GM10847 (cell line): ENCODE measurements around the gene CCDC110.

Experiments
- POLR2A ChIP-seq: IDR thresholded peaks from 2 replicates; pipeline ENCODE4 v1.6.1; 2011; ENCODE audit not compliant: insufficient read length; ENCODE audit errors: extremely low read depth

CCDC110 gene

DNA sequence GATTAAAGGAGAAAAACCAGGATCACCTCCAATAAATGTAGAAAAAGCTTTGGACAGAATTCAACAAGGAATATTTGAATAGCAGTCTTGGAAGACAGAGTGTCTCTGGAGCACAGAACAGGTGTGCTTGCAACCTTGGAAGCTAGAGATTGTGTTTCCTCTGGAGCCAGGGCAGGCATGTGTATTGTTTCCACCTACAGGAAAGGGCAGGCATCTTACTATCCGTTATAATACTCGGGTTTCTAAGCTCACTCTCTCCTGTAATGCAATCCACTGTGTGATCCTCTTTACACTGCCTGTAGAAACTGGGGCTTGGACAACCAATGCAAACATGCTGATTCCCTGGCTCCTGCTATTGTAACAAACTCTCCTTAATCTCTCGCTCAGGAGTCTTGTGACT, 14.4 kb downstream of the CCDC110 start:
- no peak for TF ChIP-seq POLR2A

DNA sequence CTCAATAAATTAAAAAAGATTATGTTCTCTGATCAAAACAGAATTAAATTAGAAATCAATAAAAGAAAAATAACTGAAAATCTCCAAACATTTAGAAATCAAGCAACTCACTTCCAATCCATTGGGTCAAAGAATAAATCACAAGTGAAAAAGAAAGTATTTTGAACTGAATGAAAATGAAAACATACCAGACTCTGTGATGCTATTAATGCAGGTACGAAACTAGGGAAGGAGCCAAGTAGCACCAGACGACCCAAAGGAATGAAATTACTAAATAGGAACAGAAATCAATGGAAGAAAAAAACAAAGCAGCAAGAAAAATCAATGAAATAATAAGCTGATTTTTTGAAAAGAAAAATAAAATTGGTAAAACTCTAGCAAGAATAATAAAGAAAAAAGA, 15.4 kb downstream of the CCDC110 start:
- no peak for TF ChIP-seq POLR2A

DNA sequence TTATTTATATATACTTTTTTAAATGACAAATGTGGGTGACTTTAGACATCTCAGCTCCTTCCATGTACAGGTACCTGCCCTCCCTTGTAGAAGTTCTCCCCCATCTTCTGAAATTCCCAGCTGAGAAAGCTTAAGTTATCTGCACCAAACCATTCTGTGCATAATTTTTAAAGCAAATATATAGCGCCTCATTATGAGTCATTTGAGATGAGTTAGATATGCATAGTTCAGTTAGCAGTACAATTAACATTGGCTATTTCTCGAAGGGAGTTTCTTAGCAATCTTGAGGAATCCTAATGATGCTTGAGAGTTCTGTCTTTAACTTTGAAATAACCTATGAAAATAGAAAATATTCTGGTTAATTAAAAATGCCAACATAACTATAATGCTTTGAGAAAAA, 26.3 kb downstream of the CCDC110 start:
- TF ChIP-seq POLR2A, result no peak

DNA sequence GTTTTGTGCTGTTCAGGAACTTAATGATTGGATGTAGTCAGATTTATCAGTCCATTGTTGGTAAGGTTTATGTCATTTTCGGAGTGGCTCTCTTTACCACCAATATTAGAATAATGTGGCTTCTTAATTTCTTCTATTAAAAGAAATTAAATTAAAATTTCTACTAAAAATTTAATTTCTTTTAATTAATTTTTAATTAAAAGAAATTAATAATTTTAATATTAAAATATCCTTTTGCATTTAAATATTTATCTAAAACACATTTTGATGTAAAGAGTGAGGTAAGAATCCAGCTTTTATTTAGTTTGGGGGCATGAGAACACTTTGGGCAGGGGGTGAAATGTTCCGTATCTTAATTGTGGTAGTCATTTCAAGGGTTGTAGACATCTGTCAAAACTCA, 30.1 kb downstream of the CCDC110 start:
- TF ChIP-seq POLR2A, result no peak

DNA sequence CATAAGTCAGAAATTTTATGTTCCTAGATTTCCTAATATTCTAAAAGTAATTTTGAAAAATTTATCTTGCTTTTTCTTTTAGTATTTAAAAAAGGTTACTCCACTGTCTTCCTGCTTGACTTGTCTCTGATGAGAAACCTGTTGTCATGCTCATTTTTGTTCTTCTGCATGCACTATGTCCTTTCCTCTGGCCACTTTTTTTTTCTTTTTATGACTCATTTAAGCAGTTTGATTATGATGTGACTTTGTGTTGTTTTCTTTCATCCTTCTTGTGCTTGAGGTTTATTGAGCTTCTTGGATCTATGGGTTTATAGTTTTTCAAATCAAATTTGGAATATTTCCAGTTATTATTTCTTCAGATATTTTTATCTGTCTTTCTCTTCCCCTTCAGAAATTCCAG, 33.7 kb downstream of the CCDC110 start:
- no peak for TF ChIP-seq POLR2A

DNA sequence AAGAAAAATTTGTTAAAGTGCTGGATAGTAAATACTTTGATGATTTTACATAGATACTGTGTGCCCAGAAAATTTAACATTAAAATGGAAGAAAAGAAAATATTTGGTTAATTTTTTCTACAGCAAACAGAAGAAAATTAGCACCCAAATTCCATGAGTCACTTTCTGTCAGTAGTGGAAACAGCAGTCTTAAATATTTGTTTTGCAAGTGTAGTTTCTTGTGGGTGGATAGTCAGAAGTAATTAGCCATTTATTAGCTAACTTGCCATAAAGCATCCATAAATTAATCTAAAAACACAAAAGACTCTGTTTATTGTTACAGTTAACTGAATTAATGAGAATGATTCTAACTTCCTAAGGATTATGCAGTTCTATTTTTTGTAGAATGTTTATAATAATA, 36.1 kb downstream of the CCDC110 start:
- TF ChIP-seq POLR2A, result no peak

DNA sequence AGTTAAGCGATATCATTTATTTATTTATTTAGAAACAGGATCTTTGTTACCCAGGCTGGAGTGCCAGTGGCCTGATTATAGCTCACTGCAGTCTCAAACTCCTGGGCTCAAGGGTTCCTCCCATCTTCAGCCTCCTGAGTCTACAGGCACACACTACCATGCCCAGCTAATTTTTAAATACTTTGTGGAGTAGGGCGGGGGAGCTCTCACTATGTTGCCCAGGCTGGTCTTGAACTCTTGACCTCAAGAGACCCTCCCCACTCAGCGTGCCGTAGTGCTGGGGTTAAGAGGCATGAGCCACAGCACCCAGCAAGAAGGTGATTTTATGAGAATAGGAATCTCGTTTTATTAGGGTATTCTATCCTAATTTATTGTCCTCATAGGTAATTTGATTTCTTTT, 41.9 kb downstream of the CCDC110 start:
- TF ChIP-seq POLR2A, result no peak

DNA sequence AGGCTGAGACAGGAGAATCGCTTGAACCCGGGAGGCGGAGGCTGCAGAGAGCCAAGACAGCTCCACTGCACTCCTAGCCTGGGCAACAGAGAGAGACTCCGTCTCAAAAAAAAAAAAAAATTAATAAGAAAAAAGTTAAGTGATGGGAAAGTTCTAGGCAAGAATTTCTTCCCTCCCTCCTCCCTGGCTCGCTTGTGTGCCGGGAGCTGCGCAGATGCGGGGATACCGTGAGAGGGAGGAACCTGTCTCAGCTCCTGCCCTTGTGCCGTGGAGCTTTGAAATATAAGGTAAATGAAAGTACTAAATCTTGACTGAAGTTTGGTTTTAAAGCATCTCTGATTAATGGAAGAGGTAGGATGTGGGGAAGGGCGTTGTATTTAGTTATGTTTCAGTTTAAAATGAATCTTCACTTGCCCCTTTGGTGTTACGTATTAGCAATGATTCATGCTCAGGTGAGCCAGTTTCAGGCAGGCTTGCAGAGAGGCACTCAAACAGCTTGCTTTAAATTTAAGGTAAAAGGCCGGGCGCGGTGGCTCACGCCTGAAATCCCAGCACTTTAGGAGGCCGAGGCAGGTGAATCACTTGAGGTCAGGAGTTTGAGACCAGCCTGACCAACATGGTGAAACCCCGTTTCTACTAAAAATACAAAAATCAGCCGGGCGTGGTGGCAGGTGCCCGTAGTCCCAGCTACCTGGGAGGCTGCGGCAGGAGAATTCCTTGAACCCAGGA, 44.4 kb downstream of the CCDC110 start:
- TF ChIP-seq POLR2A, result no peak

DNA sequence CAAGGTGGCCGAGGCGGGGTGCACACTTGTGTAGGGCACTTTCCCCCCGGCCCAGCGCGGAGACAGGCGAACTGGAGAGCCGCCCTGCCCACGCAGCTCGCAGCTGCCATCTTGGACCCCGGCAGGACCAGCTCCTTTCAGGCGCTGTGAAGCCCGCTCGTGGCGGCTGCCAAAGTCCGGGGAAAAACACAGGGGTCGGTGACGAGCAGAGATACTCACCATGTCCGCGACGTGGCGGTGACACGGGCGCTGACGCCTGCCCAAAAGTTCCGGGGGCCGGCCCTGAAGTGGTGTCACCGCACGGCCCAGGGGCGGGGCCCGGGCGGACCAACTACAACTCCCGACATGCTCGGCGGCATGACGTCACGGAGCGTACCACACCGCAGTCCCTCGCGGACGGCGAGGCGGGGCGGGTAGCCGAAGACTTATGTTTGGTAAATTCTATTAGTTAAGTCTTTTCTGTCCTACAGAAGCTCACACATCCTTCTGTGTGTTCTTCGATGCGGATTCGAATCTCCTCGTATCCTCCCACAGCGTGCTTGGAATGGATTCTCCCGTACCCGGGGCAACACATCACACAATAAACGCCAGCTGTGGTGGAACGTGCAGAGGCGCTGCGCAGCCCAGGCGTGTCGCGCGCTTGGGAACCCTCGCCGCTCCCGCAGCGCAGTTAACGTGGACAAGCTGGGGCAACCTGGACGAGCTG, 45.7 kb downstream of the CCDC110 start, which contains the start of gene UFSP2:
Gene UFSP2 (minus strand): TSS at position 318 of the 706 bp plus-strand sequence. CDS start 96 bp downstream, at position 222.
- peak; percentile 45 for TF ChIP-seq POLR2A

DNA sequence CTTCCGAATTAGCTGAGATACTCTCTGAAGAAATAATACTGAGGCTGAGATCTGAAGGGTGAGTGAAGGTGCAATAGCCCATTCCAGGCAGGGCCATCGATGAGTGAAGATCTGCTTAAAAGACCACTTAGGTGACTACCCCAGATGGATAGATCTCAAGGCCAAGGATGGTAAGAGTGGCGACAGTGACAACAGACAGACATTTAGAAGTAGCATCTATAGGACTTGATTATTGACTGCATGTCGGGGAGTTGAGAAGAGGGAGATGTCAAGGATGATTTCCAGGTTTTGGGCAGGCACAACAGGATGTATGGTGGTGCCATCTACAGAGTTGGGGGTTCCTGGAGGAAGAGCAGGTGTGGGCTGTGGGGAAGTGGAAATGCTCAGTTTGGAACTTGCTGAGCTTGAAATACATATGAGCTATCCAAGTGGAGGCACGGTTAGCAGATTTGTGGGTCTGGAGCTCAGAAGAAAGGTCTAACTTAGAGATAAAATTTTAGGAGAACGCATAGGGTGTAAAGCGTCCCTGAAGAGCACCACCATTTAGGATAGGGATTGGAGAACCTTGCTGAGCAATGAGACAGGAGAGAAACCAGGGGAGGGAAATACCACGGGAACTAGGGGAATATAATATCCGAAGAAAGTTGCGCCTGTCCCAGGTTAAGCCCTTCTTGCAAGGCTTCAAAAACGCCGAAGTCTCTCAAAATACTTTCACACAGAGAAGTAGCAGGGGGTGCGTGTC, 46.5 kb downstream of the CCDC110 start:
- no peak for TF ChIP-seq POLR2A

DNA sequence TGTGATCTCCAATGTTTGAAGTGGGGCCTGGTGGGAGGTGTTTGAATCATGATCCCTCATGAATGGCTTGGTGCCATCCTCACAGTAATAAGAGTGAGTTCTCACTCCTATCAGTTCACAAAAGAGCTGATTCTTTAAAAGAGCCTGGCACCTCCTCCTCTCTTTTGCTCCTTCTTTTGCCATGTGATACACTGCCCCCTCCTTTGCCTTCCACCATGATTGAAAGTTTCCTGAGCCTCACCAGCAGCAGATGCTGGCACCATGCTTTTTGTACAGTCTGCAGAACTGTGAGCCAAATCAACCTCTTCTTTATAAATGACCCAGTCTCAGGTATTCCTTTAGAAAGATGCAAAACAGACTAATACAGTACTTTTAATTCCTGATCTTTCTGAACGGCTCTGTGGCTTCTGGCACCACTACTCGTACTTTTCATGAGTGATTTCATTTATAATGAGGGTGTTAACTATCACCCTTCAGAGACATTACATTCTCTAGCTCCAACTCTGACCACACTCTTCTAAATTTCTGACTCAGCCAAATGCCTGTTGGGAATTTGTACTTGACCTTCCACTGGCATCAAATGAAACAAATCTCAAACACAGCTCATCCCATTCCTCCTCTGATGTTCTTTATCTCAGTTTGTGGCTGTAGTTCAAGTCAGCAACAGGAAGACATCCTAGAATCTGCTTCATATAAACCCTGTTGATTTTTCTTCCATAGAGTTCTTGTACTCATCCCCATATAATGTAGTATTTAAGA, 50.0 kb downstream of the CCDC110 start:
- no peak for TF ChIP-seq POLR2A

DNA sequence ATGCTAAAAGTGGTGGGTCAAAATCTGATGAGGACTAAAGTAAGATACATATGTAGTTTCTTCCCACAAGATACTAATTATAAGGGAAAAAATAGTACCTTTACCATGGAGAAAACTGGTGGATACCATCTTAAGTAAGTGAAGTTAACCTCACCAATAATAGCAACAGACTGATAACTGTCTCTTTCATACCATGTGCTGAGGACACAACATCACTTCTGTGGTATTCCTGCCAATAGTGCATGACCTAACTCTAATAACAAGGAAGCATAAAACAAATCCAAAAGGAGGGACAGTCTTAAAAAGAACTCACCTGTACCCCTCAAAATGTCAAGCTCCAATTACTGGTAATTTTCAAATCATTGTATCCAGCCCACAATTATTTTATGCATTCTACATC, 54.6 kb downstream of the CCDC110 start:
- TF ChIP-seq POLR2A, result no peak

DNA sequence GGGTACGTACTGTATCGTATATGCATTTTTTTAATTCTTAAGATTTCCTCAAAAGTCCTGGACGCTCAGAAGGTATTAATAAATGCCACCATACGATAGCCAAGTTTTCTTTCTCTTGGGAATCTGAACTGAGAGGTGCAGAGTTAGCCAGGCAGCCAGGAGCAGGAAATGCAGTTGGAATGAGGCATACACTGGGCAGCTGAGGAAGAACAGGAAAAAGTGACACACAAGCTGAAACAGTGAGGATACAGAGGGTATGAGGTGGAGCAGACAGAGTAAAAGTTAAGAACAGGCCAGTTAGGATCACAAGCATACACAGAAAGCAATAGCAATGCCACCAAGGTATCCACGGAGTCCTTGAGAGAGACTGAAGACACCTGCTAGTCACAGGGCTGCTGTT, 59.1 kb downstream of the CCDC110 start:
- no peak for TF ChIP-seq POLR2A

DNA sequence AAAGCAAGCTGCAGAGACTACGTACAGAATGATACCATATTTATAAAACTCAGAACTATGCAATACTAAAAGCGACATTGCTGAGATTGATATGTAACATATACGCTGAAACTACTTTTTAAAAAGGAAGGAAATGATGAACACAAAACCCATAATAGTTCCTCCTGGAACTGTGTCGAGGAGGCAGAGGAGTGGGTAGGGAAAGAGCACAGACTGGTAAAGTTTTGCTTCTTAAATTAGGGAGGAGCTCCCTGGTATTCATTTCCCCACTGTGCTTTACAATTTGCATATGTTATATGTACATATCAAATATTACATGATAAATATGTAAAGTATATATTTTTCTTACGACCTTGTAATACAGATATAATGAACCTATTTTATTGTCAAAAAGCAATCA, 59.7 kb downstream of the CCDC110 start:
- TF ChIP-seq POLR2A, result no peak

DNA sequence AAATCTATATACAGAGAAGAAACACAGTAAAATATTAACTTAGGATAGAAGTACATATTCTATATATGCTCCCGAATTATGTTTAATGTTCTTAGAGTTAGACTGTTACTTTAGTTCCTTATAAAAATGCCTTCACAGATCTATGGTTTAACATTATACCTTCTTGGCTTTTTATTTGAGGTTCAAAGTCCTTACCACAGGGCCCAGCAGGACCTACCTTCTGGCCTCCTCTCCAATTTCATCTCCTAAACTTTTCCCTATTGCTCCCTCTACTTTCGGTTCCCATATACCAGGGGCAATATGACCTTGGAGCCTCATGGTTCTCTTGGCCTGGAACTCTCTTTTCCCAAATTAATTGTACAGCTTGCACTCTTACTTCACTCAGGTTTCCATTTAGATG, 63.1 kb downstream of the CCDC110 start:
- no peak for TF ChIP-seq POLR2A
